GM21447 (cell line): ENCODE measurements around the gene CCDC17.
"Not testable (repeated sequence)": the region's sequence is repeated elsewhere in the genome, so short reads cannot be mapped to it uniquely, and the experiment has no call there.

Source experiments
- ATAC-seq: cut with Tn5 transposase; IDR thresholded peaks from one replicate; pipeline ENCODE4 v1.9.1; 2021; ENCODE audit not compliant: unreplicated experiment

CCDC17 gene

DNA sequence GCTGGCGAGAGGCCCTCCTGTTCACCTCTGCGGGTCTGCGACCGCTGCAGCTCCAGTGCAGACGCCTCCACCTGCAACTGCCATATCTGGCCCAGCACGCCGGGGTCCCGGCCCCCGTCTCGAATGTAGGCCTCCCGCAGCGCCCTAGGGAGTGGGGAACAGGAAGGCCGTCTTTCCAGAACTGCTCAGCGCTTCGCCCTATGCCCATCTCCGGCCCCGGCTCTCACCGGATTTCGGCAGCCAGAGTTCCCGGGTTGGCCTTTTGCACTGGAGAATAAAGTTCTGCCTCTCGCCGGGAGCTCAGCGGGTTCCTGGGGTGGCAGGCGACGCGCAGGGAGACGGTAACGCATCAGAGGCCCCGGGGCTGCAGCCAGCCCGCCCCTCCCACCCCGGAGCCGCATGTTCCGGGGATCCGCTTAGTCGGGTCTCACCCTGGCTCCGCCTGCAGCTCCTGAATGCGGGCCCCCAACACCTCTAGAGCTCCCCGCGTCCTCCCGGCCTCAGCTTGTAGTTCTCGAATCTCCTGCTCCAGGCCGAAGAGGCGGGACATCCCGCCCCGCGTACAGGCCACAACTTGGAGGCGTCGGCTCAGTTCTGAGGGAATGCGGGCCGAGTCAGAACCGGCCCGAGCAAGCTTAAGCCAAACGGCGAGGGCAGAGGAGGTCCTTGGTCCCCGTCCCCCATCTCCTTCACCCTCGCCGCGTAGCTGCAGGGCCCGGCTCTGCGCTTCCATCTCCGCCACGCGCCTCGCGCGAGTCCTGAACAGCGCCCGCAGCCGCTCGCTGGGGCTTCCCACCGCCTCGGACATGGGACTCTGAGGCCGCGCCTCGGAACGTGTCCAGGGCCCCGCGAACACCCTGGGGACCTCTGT lies 1.1 kb downstream of the CCDC17 start:
- ATAC-seq: no peak

DNA sequence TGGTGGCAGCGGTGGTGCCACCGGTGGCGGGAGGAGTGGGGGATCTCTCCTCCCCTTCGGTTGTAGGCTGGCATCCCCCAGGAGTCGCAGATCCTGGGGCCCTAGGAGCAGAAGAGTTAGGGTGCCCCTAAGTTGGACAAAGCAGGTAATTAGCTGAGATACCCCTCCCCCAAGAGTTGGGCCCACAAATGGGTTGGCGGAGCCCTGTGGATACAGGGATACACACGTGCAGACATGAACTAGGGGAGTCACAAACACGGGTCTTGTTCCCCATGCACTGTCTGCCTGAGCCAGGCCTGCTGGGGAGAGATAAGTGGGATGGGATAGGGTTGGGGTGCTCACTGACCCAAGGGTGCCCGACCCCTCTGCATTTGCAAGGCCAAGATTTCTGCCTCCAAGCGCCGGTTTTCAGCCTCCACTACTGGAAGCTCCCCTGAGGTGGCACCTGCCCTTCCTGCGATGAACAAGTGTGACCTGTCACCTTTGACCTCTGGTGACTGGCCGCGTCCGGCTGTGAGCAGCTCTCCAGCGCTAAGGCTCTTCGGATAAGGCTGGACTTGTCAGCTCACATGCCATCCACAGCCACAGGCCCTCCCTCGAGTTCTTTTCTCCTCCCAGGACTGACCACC lies 1.8 kb downstream of the CCDC17 start:
- ATAC-seq: no peak

DNA sequence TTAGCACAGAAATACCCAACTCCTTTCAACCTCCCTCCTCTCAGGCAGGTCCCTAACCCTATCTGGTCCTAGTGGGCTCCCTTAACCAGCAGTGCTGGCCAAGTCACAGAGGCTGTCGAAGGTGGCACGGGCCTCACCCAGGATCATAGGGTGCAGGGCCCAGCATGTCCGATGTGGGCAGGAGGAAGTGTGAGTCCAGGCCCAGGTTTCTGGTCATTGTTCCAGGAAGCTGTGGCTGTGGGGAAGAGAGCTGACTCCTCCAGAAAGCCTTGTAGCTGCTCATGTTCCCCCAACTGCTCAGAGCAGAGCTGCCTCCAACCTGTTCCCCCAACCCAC lies 2.4 kb downstream of the CCDC17 start:
- no peak for ATAC-seq

DNA sequence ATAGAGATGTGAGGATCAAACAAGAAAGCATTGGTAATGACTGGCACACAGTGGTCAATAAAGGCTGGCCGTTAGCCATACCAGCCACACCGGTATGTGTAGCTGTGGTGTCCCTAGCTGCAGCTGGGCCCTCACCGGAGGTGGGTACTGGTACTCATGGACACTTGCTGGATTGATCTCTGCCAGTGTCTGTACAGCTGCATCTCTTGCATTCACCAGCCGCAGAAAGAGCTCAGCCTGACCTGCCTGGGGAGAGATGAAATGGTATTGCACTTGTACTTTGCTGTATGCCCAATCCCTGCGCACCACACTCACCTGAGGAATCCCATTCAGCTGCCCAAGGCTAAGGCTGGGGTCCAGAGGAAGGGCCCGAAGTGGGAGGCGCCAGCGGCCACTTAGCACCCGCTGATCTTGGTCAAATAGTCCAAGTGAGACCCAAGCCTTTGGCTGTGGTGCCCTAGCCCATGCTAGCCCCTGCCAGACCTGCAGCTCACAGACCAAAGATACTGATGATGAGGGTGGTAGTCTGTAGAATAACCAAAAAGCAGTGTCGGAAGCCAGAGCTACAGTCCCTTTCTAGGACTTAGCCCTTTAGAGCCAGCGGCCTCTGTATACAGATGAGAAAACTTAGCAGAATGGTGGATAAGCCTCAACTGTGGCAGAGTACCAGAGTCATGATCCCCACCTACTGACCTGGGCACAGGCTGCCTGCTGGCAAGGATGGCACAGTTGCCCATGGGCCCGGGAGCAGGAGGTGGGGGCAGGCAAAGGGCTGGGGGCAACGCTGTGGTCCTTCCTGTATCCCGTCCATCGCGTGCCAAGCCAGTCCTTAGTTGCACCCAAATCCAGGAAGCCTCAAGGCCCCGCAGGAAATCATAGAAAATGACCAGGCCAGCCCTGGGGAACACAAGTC lies 3.0 kb downstream of the CCDC17 start:
- no peak for ATAC-seq

GRCh38 chr1:45619149-45619921 lies 4.5 kb downstream of the CCDC17 start:
- no peak for ATAC-seq

DNA sequence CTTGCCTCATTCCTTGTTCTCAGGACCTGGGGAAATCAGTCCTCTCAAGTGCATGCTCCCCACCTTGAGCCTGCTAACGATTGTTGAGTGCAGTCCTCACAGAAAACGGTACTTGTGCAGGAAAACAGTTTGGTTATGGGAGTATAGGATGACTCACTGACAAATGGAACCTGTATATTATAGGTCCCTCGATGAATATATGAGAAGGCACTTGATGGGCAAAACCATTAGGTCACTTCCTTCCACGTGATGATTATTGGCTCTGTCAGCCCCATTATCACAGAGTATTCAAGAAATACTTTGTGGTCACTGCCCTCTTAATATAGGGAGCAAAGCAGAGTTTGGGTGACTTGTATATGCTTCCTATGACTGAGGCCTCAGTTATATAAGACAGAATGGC lies 6.2 kb downstream of the CCDC17 start:
- no peak for ATAC-seq

- no peak for ATAC-seq
Observed at GRCh38 chr1:45615885-45616284, 8.0 kb downstream of the CCDC17 start.

DNA sequence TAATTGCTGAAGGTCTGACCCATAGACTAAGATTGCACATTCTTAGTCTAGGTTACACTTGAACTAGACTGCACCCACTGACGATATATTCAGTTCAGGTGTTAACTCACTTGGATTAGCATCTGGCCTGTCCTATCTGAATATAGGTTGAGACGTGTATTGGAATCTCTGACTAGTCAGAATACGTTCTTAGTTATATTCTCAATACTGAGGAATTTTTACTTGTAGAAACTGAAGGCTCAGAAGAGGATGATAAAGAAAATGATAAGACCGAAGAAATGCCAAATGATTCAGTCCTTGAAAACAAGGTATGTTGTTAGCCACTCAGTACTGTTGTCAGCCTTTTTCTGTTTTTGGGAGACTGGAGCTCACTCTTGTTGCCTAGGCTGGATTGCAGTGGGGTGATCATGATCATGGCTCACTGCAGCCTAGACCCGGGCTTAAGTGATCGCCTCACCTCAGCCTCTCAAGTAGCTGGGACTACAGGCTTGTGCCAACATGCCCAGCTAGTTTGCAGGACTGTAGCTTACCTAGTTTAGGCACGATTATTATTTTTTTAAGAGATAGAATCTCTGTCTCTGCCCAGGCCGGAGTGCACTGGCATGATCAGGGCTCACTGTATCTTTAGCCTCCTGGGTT lies 10.8 kb downstream of the CCDC17 start:
- ATAC-seq: no peak

- no peak for ATAC-seq
Observed at GRCh38 chr1:45610589-45611226, 13.1 kb downstream of the CCDC17 start.

GRCh38 chr1:45608175-45609156 lies 15.4 kb downstream of the CCDC17 start:
- no peak for ATAC-seq

- ATAC-seq: no peak
Observed at GRCh38 chr1:45607404-45608074, 16.3 kb downstream of the CCDC17 start.

GRCh38 chr1:45604239-45604638 lies 19.6 kb downstream of the CCDC17 start:
- no peak for ATAC-seq

DNA sequence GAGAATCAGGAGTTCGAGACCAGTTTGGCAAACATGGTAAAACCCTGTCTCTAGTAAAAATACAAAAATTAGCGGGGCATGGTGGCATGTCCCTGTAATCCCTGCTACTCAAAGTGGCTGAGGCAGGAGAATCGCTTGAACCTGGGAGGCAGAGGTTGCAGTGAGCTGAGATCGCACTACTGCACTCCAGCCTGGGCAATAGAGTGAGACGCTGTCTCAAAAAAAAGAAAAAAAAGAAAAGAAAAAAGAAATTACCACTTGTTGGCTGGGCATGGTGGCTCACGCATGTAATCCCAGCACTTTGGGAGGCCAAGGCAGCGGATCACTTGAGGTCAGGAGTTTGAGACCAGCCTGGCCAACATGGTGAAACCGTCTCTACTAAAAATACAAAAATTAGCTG lies 27.1 kb downstream of the CCDC17 start:
- ATAC-seq: not testable (repeated sequence)

DNA sequence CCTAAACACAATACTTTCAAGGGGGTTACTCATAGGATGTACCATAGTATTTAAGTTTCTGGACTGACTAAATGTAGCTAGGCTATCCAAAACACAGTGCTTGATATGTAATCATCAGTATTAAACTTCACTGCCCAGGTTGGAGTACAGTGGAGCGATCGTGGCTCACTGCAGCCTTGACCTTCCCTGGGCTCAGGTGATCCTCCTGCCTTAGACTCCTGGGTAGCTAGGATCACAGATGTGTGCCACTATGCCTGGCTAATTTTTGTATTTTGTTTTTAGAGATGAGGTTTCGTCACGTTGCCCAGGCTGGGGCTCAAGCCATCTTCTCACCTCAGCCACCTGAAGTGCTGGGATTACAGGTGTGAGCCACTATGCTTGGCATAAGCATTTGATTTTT lies 29.4 kb downstream of the CCDC17 start:
- ATAC-seq: no peak

GRCh38 chr1:45589861-45590260 lies 34.0 kb downstream of the CCDC17 start:
- no peak for ATAC-seq

DNA sequence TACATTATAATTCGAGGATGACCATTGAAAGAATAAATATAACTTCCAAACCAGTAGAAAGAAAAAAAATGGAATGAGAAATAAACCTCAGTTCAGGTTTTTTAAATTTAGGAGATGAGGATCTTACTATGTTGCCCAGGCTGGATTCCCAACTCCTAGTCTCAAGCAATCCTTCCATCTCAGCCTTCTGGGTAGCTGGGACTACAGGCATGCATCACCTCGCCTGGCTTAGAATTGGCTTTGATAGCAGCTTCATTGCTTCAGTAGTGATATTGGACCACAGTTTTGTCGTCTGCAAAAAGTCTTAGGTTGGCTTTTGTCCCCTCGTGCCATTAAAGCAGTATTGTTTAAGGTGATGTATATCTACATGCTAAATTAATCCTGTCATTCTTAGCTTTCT lies 37.1 kb downstream of the CCDC17 start:
- no peak for ATAC-seq

DNA sequence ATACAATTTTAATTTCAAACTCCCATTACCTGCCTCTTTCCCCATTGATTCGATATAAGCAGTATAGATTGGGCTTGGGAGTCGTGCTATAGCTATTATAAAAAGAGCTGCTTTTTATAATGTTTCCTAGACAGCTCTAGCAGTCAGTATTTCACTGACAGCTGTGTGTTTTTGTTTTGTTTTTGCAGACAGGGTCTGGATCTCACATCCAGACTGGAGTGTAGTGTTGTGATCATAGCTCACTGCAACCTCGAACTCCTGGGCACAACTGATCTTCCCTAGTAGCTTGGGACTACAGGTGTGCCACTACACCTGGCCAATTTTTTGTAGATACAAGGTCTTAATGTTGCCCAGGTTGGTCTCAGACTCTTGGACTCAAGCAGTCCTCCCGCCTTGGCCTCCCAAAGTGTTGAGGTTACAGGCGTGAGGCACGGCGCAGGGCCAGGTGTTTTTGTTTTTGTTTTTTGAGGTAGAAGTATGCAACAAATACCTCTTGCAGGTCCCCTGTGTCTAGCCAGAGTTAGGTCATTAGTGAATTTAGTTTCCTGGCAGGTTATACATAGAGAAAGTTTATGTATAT lies 38.3 kb downstream of the CCDC17 start:
- ATAC-seq: no peak

DNA sequence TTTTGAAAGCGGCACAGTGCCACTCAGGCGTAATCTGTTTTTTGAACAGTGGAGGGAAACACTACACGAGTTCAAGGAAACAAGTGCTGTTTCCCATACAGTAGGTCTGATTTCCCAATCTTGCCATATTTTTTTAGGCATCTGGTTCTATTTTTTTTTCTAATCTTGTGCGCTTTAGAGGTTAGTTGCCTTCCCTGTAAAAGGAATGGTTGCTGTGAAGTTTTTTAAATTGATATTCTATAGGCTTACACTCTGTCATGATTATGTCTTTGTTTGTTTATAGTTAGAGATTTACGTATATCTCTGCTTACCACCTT lies 38.8 kb downstream of the CCDC17 start:
- ATAC-seq: no peak
